Measurements from ENCODE around the gene FSCN2. TPM values are rescaled to one million over a fixed set of nuclear protein-coding genes. Genes with fewer than 3 reads are reported as not detected.

Gene FSCN2
- total RNA-seq, 1 donor from 2014 or later = 6.6 TPM

- TF ChIP-seq POLR2AphosphoS5 (IDR thresholded peaks at IDR 0.05; ENCODE audit: insufficient read depth in 1 of 2, low read depth in 1 of 2) (no peak), CTCF (IDR thresholded peaks at IDR 0.05) (no peak), POLR2A (IDR thresholded peaks at IDR 0.05) (no peak)
- no peaks in the 10 kb centered on the region for H3K36me3 ChIP-seq
- DNase-seq (ENCODE audit: extremely low spot score in 2 of 2) = no peak
- no peaks in the 10 kb centered on the region for H3K27me3 ChIP-seq
- H3K9me3 ChIP-seq = no peaks in the 10 kb centered on the region
- intact Hi-C loops (cut with DNase I) = loop anchor here (2.0 kb wide), 1 partner anchor 229 kb away; no protein-coding TSS in a partner anchor
- no peak overlapping the region for H3K27ac ChIP-seq
- H3K4me1 ChIP-seq = peaks cover 52% of the 10 kb centered on the region
- H3K4me3 ChIP-seq = peak overlapping the region; percentile 38 to 50
Observed at GRCh38 chr17:81483862-81484194, 44.3 kb upstream of the FSCN2 start.

- H3K4me3 ChIP-seq = peak overlapping the region; percentile 38 to 50
- H3K27ac ChIP-seq = no peak overlapping the region
- H3K27me3 ChIP-seq = no peaks in the 10 kb centered on the region
- no peaks in the 10 kb centered on the region for H3K36me3 ChIP-seq
- H3K9me3 ChIP-seq = no peaks in the 10 kb centered on the region
- peak; percentile 98 to 99 (median 99) for TF ChIP-seq CTCF (IDR thresholded peaks at IDR 0.05)
- TF ChIP-seq POLR2A (IDR thresholded peaks at IDR 0.05) = no peak
- TF ChIP-seq POLR2AphosphoS5 (IDR thresholded peaks at IDR 0.05; ENCODE audit: insufficient read depth in 1 of 2, low read depth in 1 of 2) = peak in 1 of 2 donors; percentile 15
- no peak for DNase-seq (ENCODE audit: extremely low spot score in 2 of 2)
- intact Hi-C loops (cut with DNase I) = no loop called here
- H3K4me1 ChIP-seq = peaks cover 52% of the 10 kb centered on the region
Observed at GRCh38 chr17:81484195-81484979, 43.8 kb upstream of the FSCN2 start.

- DNase-seq (ENCODE audit: extremely low spot score in 2 of 2) = no peak
- H3K9me3 ChIP-seq = no peaks in the 10 kb centered on the region
- H3K27me3 ChIP-seq = no peaks in the 10 kb centered on the region
- intact Hi-C loops (cut with DNase I) = no loop called here
- no peak for TF ChIP-seq POLR2A (IDR thresholded peaks at IDR 0.05)
- no peak for TF ChIP-seq POLR2AphosphoS5 (IDR thresholded peaks at IDR 0.05; ENCODE audit: insufficient read depth in 1 of 2, low read depth in 1 of 2)
- no peak for TF ChIP-seq CTCF (IDR thresholded peaks at IDR 0.05)
- H3K27ac ChIP-seq = no peak overlapping the region
- peaks cover 40% of the 10 kb centered on the region for H3K4me1 ChIP-seq
- H3K4me3 ChIP-seq = no peak overlapping the region
- H3K36me3 ChIP-seq = no peaks in the 10 kb centered on the region
Observed at GRCh38 chr17:81486199-81486810, 41.9 kb upstream of the FSCN2 start.

- intact Hi-C loops (cut with DNase I) = no loop called here
- Histone ChIP-seq H3K4me3 (peak overlapping the region; percentile 51 to 64), H3K4me1 (peaks cover 33% of the 10 kb centered on the region)
Observed at GRCh38 chr17:81487089-81487486, 41.1 kb upstream of the FSCN2 start.

More at GRCh38 chr17:81487089-81487486, 41.1 kb upstream of the FSCN2 start:
- TF ChIP-seq POLR2A (IDR thresholded peaks at IDR 0.05) (no peak), POLR2AphosphoS5 (IDR thresholded peaks at IDR 0.05; ENCODE audit: insufficient read depth in 1 of 2, low read depth in 1 of 2) (no peak), CTCF (IDR thresholded peaks at IDR 0.05) (no peak)
- DNase-seq (ENCODE audit: extremely low spot score in 2 of 2) = no peak
- Histone ChIP-seq H3K36me3 (no peaks in the 10 kb centered on the region), H3K27me3 (no peaks in the 10 kb centered on the region), H3K9me3 (no peaks in the 10 kb centered on the region), H3K27ac (no peak overlapping the region)
